NCI-H446 (cell line): ENCODE measurements around the gene GLIS1.
A peak's percentile ranks its signal among the peaks of the same experiment; 100 is the strongest.

Experiments used
- DNase-seq, 2 experiments: peaks; one replicate each; lab custom pipeline; 2025; lab: John Stamatoyannopoulos, UW

The GLIS1 gene

GRCh38 chr1:53593758-53594380 lies 145.1 kb downstream of the GLIS1 start:
- no peak for DNase-seq

DNA sequence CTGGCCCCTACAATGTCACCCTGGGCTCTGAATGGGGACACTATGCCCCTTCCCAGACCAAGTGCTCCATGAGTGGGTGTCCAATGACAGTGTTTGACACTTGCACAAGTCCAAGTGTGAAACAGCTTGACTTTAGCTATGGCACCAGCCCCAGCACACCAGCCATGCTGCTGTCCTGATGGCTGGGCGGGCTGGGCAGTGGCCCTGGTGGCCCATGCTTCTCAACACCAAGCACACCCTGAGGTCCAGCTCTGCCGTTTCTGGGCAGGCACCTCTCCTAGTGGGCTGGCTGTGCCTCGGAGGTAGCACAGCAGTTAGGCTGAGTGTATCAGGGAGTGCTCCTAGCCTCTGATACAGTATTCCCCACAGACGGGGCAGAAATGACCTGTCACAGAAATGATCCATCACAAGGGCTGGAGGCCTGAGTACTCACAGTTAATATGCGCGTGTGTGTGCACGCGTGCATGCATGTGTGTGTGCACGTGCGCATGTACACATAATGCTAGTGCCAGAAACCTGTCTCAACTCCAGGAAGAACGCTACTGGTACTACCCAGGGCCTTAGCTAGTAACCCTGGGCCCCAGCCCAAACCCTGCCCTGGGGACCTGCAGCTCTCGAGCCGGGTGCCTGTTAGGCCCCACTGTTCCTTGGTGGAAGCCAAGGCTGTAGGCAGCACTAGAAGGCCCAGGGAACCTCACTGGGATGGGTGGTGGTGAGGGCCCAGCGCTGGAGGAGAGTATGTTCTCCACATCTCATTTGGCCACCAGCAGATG lies 145.8 kb downstream of the GLIS1 start:
- no peak for DNase-seq

DNA sequence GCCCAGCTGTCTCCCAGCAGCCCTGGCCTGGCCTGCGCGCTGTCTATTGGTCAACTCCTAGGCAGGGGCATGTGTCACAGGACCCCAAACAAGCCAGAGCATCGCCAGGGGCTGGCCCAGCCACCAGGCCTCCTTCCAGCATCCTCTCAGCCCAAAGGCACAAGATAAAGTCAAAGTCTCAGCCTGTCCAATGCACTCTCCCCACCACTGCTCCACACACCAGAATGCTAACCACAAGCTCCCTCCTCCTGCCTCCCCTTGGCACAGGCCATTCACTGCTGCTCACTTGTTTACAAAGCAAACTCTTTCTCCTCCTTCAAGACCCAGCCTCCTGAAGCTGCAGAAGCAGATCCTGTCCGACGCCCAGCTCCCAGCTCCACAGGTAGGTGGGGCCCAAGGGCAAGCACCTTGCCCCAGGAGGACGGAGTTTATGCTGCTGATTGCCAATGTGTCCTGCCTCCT lies 146.4 kb downstream of the GLIS1 start:
- peak in 1 of 2 experiments; percentile 6 for DNase-seq

DNA sequence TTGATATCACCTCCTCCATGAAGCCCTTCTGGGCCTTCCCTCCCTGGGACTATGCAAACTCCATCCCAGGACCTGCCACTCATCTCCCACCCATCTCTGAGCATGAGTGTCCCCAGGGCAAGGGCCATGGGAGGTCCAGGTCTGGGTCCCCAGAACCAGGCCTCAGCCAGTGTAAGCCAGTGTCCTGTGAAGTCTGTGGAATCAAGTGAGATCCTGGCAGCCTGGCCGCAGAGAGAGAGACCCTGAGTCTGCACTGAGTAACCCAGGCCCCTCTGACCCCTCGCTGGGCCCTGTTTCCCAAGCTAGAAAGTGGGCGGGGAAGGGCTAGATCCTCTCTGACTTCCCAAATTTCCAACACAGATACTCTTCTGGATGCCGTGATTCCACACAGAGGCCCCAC lies 147.0 kb downstream of the GLIS1 start:
- DNase-seq, result no peak

DNA sequence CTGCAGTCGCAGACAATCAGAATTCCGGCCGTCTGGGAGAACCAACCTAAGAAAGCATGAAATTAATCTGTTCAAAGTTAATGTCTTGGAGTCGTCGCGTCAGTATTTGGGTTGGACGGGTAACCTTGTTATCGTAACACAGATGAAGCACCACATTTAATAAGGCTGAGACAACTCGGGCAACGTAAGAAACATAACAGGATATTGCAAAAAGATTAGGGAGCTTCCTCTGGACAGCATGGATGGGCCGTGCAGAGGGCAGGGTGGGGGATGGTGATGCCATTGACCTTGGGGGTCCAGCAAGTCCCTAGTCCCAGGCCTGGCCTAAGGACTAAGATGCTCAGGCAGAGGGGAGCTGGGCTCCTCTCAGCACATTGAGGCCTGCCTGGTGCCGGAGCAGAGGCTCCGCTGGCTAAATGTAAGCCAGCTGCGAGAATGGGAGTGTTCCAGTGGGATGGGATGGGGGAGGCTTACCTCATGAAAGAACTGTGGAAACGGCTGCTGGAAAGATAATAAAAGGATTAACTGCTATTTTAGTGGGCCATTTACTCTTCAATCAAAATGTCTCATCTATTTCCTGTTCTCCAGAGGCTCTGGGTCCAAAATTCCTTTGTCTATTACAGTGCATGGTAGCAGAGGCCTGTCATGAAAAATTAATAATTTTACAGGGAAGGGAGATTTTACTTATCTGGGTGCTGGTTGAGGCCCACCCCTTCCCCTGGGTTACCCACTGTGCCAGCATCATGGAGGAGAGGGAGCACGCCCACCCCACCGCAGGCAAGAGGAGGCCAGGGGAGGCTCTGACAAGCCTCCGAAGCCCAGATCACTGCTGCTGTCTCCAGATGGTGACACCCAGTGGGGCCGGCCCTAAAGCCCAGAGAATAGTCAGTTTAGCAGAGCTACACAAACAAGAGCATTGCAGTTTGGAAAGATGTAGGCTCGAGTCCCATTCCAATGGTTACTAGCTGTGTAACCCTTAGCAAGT lies 148.1 kb downstream of the GLIS1 start:
- DNase-seq, result no peak

DNA sequence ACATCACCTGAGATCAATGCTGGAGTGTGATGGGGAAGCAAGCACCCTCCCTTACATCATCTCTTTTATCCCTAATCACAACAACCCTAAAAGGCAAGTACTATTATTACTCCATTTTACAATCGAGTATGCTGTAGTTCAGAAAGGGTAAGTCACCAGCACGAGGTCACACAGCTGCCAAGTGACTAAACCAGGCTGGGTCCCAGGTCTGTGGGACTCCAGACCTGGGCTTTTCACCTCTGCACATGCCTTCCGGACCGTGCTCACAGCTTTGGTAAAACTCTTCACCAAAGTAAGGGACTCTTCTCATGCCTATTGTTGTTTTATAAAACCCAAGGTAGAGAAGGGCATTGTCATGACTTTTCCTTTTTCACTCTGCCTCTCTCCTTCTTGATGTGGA lies 148.9 kb downstream of the GLIS1 start:
- DNase-seq, result no peak

GRCh38 chr1:53589043-53589887 lies 149.7 kb downstream of the GLIS1 start:
- DNase-seq, result no peak

DNA sequence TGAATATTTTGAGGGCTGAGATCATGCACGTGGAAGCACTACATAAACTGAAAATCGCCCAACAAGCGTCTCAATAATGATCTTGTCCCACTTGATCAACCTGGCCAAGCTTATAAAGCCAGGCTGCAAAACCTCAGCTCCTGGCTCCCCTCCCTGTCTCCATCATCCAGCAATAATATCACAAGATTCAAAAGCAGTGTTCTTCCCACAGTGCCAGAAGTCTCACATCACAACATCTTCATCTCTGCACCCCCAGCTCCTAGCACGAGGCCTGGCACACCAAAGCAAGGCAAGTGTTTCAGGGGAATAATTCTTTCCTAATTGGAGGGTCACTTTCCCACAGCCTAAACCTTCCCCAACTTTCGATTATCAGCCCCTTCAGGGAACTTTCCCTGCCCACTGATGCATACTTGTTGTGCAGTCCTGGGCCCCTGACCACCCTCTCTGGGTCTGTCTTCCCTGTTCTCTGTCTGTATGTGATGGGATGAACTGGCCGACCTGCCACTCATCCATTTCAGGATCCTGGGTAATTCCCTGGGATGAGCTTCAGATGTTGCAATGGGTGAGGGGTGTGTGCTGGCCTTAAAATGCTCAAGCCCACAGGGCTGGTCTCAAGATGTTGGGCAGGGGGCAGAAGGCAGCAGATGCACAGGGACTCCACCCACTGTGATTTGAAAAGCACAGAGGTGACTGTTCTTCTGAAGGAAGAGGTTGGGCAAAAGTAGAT lies 150.7 kb downstream of the GLIS1 start:
- DNase-seq, result no peak

DNA sequence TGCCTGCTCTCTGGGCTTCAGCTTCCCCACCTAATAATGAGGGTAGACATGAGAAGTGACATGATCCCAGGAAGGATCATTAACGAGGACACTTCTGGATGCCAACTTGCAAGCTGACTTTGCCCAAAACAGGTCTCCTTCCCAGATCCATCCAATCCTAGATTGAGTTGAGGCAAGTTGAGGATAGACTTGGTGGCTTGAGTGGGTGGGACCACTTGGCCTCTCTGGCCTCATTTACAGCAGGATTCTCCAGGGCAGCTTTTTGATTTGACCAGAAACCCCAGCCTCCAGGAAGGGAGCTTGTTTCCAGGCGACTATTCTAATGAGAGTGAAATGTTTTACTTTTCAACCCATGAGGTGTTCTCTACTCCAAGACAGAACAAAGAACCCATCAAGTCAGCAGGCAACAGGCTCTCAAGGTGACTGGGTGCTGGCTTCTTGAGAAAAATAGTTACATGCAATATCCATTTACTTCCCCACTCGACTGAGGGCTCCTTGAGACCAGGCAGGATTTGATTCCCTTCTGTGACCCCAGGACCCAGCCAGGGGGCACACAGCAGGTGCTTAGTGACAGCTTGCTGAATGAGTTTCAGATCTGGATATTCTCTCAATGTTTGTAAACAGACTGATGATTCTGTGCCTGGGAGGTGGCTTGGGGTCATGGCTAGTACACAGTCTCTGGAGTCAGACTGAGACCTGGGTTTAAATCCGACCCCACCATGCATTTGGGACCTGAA lies 151.5 kb downstream of the GLIS1 start:
- no peak for DNase-seq

DNA sequence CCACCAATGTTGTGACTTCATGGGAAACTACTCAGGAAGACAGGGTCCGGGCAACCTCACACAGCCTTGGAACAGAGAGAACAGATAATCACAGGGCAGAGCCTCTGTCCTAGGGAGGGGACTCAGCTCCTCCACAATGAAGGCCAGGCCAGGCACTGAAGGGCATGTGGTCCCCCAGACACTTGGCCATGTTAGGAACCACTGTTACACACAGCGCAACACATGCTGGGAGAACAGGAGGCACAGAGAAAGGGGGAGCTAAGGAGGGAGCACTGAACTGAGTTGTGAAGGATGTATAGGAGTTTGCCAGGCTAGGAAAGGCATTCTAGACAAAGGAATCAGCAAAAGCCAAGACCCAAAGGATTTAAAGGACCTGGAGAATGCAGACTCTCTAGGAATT lies 152.2 kb downstream of the GLIS1 start:
- DNase-seq, result no peak

DNA sequence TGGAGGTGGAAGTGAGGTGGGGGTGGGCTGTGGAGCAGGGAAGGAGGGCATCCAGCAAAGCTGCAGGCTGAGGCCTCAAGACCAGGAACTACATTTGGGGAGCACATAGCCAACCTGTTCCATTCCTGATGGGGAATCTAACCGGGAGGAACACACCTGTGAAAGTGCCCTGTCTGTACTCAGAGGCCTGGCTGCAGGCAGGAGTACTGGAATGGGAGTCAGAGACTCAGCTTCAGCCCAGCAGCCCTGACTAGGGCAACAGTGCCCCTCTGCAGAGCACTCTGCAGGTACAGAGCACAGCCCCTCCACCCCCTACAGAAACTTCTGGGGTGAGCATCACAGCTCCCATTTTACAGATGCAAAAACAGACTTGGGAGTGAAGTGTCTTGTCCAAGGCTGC lies 153.4 kb downstream of the GLIS1 start:
- no peak for DNase-seq

- DNase-seq, result no peak
Measured at GRCh38 chr1:53585129-53585528, 153.8 kb downstream of the GLIS1 start.

- DNase-seq, result peak in 1 of 2 experiments; percentile 30
Measured at GRCh38 chr1:53584777-53585107, 154.2 kb downstream of the GLIS1 start.

DNA sequence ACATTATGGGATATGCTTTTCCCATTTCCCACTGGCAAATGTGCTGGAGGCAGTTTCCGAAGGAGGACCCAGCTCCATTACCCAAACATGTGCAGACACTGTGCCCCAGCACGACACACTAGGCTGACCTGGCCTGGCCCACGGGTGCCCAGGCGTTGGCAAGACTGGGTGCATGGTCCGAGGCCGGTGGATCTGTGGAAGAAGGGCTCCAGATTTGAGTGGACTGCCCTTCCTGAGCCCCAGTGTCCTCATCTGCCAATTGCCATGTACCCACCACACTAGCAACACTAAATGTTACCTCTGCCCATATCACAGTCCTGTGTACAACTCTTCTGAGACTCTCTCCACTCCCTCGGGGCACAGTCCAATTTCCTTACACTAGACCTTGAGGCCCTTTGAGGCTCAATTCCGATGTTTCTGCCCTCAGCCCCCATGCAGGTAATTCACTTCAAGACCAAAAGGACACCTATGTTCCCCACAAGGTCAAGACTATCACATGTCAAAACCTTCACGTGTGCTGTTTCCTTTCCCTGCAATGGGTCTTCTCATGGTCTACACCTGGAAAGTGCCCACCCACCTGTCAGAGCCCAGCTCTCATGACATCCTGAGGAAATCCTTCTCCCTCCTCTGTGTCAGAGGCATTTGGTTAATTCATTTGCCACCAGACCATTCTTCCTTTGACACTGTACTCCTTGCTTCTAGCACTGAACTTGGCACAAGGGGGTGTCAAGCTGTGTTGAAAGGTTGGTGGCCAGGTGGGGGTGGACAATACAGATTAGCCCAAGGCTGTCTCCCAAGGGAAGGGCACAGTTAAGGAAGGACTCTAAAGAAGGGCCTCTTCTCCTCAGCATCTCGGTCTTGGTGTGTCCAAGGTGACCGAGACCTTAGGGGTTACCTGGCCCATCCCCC lies 154.8 kb downstream of the GLIS1 start:
- DNase-seq, result no peak

- DNase-seq, result no peak
Measured at GRCh38 chr1:53583021-53583867, 155.7 kb downstream of the GLIS1 start.

GRCh38 chr1:53582211-53583020 lies 156.5 kb downstream of the GLIS1 start:
- no peak for DNase-seq

- no peak for DNase-seq
Measured at GRCh38 chr1:53581476-53581875, 157.5 kb downstream of the GLIS1 start.
